ENCODE measurements around the gene ARID3C. TPM values are rescaled to one million over a fixed set of nuclear protein-coding genes. Genes with fewer than 3 reads are reported as not detected.

The ARID3C gene
- polyA plus RNA-seq, 2 donors = not detected

DNA sequence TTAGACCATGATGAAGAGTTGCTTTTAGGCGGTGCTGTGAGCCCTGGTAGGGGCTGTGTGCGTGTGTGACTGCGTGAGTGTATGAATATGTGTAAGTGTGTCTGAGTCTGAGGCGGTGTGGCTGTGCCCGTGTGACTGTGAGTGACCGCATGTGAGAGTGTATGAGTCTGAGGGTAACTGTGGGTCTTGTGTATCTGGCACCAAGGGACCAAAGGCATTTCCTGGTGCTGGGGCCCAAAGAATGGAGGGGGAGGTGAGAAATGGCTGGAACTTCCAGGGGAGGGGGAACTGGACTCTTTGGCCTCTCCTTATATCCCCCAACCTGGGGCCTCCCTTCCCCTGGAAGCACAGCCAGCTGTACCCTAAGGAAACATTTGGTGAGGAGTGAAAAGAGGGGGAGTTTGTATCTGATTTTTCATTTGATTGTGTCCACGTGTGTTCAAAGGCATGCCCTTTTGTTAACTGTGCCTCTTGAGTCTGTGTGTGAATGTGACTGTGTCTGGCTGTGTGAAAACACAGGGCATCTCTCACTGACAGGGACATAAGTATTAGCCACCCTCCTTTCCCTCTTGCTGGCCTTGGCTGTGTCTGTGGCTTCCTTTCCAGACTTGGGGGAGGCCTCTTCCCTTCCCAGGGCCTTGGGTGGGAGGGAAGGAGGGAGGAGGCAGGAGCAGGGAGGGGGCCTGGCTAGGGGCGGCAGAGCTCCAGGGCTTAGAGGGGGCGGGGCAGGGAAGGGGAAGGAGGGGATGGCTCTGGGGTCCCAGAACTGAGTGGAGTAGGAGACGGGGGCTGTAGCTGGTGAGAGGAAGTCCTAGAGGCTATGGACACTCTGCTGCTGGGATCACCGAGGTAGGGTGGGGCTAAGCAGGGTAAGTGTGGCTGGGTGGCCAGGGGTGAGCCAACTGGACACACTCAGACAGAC lies 24.5 kb upstream of the ARID3C start:
- H3K27me3 ChIP-seq (ENCODE audit: control insufficient read depth in 1 of 2, insufficient read depth in 2 of 2, low read length in 2 of 2) = no peaks in the 10 kb centered on the region
- no peaks in the 10 kb centered on the region for H3K9me3 ChIP-seq (ENCODE audit: control insufficient read depth in 2 of 2, insufficient read depth in 1 of 2, low read depth in 1 of 2, low read length in 1 of 2)
- WGBS, 2 donors = 52 to 57% methylated on average over 11 of the region's 11 CpGs
- peaks cover 0 to 29% of the 10 kb centered on the region in 2 donors for H3K4me1 ChIP-seq (ENCODE audit: control insufficient read depth in 2 of 2, insufficient read depth in 2 of 2, low read length in 1 of 2)
- peaks cover 0 to 14% of the 10 kb centered on the region in 2 donors for H3K36me3 ChIP-seq (ENCODE audit: control insufficient read depth in 2 of 2, insufficient read depth in 2 of 2, low read length in 1 of 2)
- H3K27ac ChIP-seq (ENCODE audit: low read depth in 2 of 2, low read length in 1 of 2) = peak overlapping the region; percentile 20 to 43
- H3K4me3 ChIP-seq (ENCODE audit: low read depth in 1 of 2, low read length in 2 of 2) = no peak overlapping the region

DNA sequence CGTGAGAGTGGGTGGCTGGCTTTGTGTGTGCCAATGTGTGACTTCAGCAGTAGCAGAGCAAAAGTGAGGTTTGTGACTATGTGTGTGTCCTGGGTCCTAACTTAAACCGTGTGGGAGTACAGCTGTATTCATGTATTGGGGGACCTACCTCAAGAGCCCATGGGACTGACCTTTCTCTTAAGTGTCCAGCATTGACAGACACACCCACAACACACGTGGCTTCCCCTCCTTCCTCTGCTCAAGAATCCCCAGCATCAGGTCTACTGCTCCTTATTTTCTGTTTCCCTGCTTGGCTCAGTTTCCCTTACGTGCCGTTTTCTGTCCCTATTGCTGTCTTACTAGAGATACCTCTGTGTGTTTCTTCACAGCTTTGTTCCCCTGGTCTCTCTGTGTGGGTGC lies 23.7 kb upstream of the ARID3C start:
- Histone ChIP-seq H3K4me3 (ENCODE audit: low read depth in 1 of 2, low read length in 2 of 2) (peak overlapping the region; percentile 25 to 34), H3K36me3 (ENCODE audit: control insufficient read depth in 2 of 2, insufficient read depth in 2 of 2, low read length in 1 of 2) (peaks cover 0 to 16% of the 10 kb centered on the region in 2 donors), H3K4me1 (ENCODE audit: control insufficient read depth in 2 of 2, insufficient read depth in 2 of 2, low read length in 1 of 2) (peaks cover 3 to 35% of the 10 kb centered on the region in 2 donors), H3K27ac (ENCODE audit: low read depth in 2 of 2, low read length in 1 of 2) (peak overlapping the region; percentile 74 to 81), H3K9me3 (ENCODE audit: control insufficient read depth in 2 of 2, insufficient read depth in 1 of 2, low read depth in 1 of 2, low read length in 1 of 2) (no peaks in the 10 kb centered on the region), H3K27me3 (ENCODE audit: control insufficient read depth in 1 of 2, insufficient read depth in 2 of 2, low read length in 2 of 2) (no peaks in the 10 kb centered on the region)
- 25 to 39% methylated on average over 5 of the region's 5 CpGs for WGBS, 2 donors

DNA sequence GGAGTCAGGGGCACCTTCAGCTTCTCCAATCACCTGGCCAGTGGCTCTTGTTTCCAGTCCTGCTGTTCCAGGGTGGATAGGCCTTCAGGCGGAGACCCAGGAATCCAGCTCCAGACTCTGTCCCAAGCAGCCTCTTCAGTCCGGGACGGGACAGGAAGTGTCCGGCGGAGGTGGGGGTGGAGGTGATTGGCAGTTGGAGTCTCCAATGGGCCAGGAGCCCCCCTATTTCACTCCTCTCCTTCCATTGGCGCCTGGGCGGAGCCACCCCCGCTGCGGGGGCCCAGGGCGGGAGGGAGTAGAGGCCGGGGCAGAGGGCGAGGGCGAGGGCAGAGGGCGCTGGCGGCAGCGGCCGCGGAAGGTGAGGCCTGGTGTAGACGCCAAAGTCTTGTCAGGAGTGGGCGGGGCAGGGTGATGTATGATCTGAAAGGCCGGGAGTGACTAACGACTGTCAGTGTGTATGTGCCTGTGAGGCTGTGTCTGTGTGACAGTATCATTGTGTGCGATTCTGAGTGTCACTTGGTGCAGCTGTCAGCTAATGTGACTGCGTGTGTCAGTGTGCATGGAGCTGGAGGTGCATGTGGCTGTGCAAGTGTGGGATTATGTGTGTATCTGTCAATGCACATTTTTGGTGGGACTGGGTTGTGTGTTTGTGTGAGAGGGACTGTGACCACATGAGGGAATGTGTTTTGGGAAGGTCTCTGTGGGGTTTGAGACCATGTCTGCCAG lies 23.2 kb upstream of the ARID3C start, which contains the start of gene IL11RA:
TSS of gene IL11RA (plus strand) at position 310 of the 726 bp plus-strand sequence. CDS start 3,033 bp downstream, outside the sequence.
- peak within 1 kb of the TSS; percentile 25 to 34 for H3K4me3 ChIP-seq (ENCODE audit: low read depth in 1 of 2, low read length in 2 of 2)
- peaks cover 0 to 16% of the 10 kb centered on the region in 2 donors for H3K36me3 ChIP-seq (ENCODE audit: control insufficient read depth in 2 of 2, insufficient read depth in 2 of 2, low read length in 1 of 2)
- 11 to 14% methylated on average over 23 to 24 of the region's 24 CpGs for WGBS, 2 donors
- H3K27me3 ChIP-seq (ENCODE audit: control insufficient read depth in 1 of 2, insufficient read depth in 2 of 2, low read length in 2 of 2) = no peaks in the 10 kb centered on the region
- H3K9me3 ChIP-seq (ENCODE audit: control insufficient read depth in 2 of 2, insufficient read depth in 1 of 2, low read depth in 1 of 2, low read length in 1 of 2) = no peaks in the 10 kb centered on the region
- H3K27ac ChIP-seq (ENCODE audit: low read depth in 2 of 2, low read length in 1 of 2) = peak within 1 kb of the TSS; percentile 74 to 81
- H3K4me1 ChIP-seq (ENCODE audit: control insufficient read depth in 2 of 2, insufficient read depth in 2 of 2, low read length in 1 of 2) = peaks cover 7 to 41% of the 10 kb centered on the region in 2 donors

DNA sequence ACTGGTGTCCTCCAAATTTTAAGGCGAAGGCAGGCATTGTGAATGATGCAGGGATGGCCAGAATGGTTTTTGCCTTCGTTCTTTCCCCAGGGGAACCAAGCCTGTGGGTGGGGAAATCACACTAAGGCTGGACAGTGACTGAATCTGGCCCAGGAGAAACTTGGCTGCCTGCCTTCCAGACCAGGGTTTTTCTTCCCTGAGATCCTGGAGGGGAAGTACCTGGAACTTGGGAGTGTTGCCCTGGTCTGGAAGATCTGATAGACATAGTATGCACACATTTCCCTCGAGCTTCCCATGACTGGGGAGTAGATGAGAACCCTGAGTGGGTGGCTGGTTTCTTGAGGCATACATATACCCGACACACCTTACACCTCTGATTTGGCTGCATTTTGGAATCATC lies 22.5 kb upstream of the ARID3C start:
- Histone ChIP-seq H3K4me3 (ENCODE audit: low read depth in 1 of 2, low read length in 2 of 2) (no peak overlapping the region), H3K36me3 (ENCODE audit: control insufficient read depth in 2 of 2, insufficient read depth in 2 of 2, low read length in 1 of 2) (peaks cover 0 to 16% of the 10 kb centered on the region in 2 donors), H3K27me3 (ENCODE audit: control insufficient read depth in 1 of 2, insufficient read depth in 2 of 2, low read length in 2 of 2) (no peaks in the 10 kb centered on the region), H3K4me1 (ENCODE audit: control insufficient read depth in 2 of 2, insufficient read depth in 2 of 2, low read length in 1 of 2) (peaks cover 10 to 38% of the 10 kb centered on the region in 2 donors), H3K27ac (ENCODE audit: low read depth in 2 of 2, low read length in 1 of 2) (peak overlapping the region; percentile 74 to 81), H3K9me3 (ENCODE audit: control insufficient read depth in 2 of 2, insufficient read depth in 1 of 2, low read depth in 1 of 2, low read length in 1 of 2) (no peaks in the 10 kb centered on the region)
- 34 to 52% methylated on average over 4 of the region's 4 CpGs for WGBS, 2 donors

DNA sequence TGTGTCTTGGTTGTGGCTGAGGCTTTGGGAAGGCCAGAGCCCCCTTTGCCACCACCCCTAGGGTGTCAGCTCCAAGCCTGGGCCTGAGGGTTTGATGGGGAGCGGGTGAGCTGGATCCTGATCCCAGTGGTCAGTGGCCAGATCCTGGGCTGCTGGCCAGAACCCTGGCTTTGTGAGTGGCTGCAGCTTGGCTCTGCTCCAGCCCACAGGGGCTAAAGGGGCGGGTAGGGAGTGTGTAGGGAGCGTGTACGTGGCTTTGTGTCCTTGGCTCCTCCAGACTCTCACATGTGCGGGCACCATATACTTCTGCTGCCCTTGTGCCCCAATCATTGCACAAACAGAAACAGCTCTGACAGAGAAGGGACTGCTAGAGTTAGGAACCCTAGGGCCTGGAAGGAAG lies 21.9 kb upstream of the ARID3C start:
- no peaks in the 10 kb centered on the region for H3K27me3 ChIP-seq (ENCODE audit: control insufficient read depth in 1 of 2, insufficient read depth in 2 of 2, low read length in 2 of 2)
- H3K4me3 ChIP-seq (ENCODE audit: low read depth in 1 of 2, low read length in 2 of 2) = no peak overlapping the region
- H3K27ac ChIP-seq (ENCODE audit: low read depth in 2 of 2, low read length in 1 of 2) = peak overlapping the region; percentile 74 to 81
- peaks cover 10 to 40% of the 10 kb centered on the region in 2 donors for H3K4me1 ChIP-seq (ENCODE audit: control insufficient read depth in 2 of 2, insufficient read depth in 2 of 2, low read length in 1 of 2)
- peaks cover 0 to 16% of the 10 kb centered on the region in 2 donors for H3K36me3 ChIP-seq (ENCODE audit: control insufficient read depth in 2 of 2, insufficient read depth in 2 of 2, low read length in 1 of 2)
- H3K9me3 ChIP-seq (ENCODE audit: control insufficient read depth in 2 of 2, insufficient read depth in 1 of 2, low read depth in 1 of 2, low read length in 1 of 2) = no peaks in the 10 kb centered on the region
- 63% methylated on average over 5 of the region's 5 CpGs for WGBS, 2 donors

DNA sequence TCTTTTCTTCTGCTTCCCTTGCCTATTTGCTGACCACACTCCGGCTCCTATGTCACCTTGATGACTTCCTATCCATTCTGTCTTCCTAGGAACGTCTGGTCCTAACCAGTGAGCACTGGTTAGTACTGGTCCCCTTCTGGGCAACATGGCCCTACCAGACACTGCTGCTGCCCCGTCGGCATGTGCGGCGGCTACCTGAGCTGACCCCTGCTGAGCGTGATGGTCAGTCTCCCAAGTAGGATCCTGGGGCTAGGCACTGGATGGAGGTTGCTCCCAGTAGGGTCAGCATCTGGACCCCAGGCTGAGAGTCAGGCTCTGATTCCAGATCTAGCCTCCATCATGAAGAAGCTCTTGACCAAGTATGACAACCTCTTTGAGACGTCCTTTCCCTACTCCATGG lies 19.8 kb upstream of the ARID3C start:
- no peaks in the 10 kb centered on the region for H3K9me3 ChIP-seq (ENCODE audit: control insufficient read depth in 2 of 2, insufficient read depth in 1 of 2, low read depth in 1 of 2, low read length in 1 of 2)
- no peaks in the 10 kb centered on the region for H3K27me3 ChIP-seq (ENCODE audit: control insufficient read depth in 1 of 2, insufficient read depth in 2 of 2, low read length in 2 of 2)
- peaks cover 11 to 27% of the 10 kb centered on the region in 2 donors for H3K4me1 ChIP-seq (ENCODE audit: control insufficient read depth in 2 of 2, insufficient read depth in 2 of 2, low read length in 1 of 2)
- H3K36me3 ChIP-seq (ENCODE audit: control insufficient read depth in 2 of 2, insufficient read depth in 2 of 2, low read length in 1 of 2) = peaks cover 0 to 16% of the 10 kb centered on the region in 2 donors
- H3K4me3 ChIP-seq (ENCODE audit: low read depth in 1 of 2, low read length in 2 of 2) = no peak overlapping the region
- H3K27ac ChIP-seq (ENCODE audit: low read depth in 2 of 2, low read length in 1 of 2) = no peak overlapping the region
- WGBS, 2 donors = 93 to 95% methylated on average over 8 of the region's 8 CpGs

DNA sequence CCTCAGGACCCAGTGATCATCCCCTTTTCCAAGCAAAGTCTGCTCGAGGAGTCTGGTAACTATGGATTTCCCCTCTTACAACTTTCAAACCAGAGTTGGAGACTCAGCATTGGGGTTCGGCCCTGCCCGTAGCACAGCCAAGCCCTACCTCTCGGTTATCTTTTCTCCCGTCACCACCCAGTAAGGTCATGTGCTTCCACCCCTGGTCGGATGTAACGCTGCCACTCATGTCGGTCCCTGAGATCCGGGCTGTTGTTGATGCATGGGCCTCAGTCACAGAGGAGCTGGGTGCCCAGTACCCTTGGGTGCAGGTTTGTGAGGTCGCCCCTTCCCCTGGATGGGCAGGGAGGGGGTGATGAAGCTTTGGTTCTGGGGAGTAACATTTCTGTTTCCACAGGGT lies 18.8 kb upstream of the ARID3C start:
- peaks cover 12 to 20% of the 10 kb centered on the region in 2 donors for H3K4me1 ChIP-seq (ENCODE audit: control insufficient read depth in 2 of 2, insufficient read depth in 2 of 2, low read length in 1 of 2)
- WGBS, 2 donors = 42 to 61% methylated on average over 10 of the region's 10 CpGs
- peak overlapping the region in 1 of 2 donors; percentile 24 for H3K27ac ChIP-seq (ENCODE audit: low read depth in 2 of 2, low read length in 1 of 2)
- no peaks in the 10 kb centered on the region for H3K9me3 ChIP-seq (ENCODE audit: control insufficient read depth in 2 of 2, insufficient read depth in 1 of 2, low read depth in 1 of 2, low read length in 1 of 2)
- H3K4me3 ChIP-seq (ENCODE audit: low read depth in 1 of 2, low read length in 2 of 2) = peak overlapping the region; percentile 72 to 80
- no peaks in the 10 kb centered on the region for H3K27me3 ChIP-seq (ENCODE audit: control insufficient read depth in 1 of 2, insufficient read depth in 2 of 2, low read length in 2 of 2)
- peaks cover 0 to 16% of the 10 kb centered on the region in 2 donors for H3K36me3 ChIP-seq (ENCODE audit: control insufficient read depth in 2 of 2, insufficient read depth in 2 of 2, low read length in 1 of 2)

DNA sequence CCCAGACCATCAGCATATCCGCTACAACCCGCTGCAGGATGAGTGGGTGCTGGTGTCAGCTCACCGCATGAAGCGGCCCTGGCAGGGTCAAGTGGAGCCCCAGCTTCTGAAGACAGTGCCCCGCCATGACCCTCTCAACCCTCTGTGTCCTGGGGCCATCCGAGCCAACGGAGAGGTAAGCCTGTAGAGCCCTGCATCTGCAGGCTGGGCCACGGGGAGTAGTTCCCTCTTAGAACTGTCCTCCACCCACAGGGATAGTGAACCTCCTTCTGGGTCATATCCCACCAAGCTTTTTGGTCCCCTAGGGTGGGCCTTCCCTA lies 18.2 kb upstream of the ARID3C start:
- peaks cover 12 to 16% of the 10 kb centered on the region in 2 donors for H3K4me1 ChIP-seq (ENCODE audit: control insufficient read depth in 2 of 2, insufficient read depth in 2 of 2, low read length in 1 of 2)
- no peaks in the 10 kb centered on the region for H3K9me3 ChIP-seq (ENCODE audit: control insufficient read depth in 2 of 2, insufficient read depth in 1 of 2, low read depth in 1 of 2, low read length in 1 of 2)
- WGBS, 2 donors = 3 to 5% methylated on average over 8 of the region's 8 CpGs
- peak overlapping the region; percentile 81 to 86 for H3K27ac ChIP-seq (ENCODE audit: low read depth in 2 of 2, low read length in 1 of 2)
- no peaks in the 10 kb centered on the region for H3K27me3 ChIP-seq (ENCODE audit: control insufficient read depth in 1 of 2, insufficient read depth in 2 of 2, low read length in 2 of 2)
- H3K4me3 ChIP-seq (ENCODE audit: low read depth in 1 of 2, low read length in 2 of 2) = peak overlapping the region; percentile 72 to 80
- peaks cover 0 to 16% of the 10 kb centered on the region in 2 donors for H3K36me3 ChIP-seq (ENCODE audit: control insufficient read depth in 2 of 2, insufficient read depth in 2 of 2, low read length in 1 of 2)

DNA sequence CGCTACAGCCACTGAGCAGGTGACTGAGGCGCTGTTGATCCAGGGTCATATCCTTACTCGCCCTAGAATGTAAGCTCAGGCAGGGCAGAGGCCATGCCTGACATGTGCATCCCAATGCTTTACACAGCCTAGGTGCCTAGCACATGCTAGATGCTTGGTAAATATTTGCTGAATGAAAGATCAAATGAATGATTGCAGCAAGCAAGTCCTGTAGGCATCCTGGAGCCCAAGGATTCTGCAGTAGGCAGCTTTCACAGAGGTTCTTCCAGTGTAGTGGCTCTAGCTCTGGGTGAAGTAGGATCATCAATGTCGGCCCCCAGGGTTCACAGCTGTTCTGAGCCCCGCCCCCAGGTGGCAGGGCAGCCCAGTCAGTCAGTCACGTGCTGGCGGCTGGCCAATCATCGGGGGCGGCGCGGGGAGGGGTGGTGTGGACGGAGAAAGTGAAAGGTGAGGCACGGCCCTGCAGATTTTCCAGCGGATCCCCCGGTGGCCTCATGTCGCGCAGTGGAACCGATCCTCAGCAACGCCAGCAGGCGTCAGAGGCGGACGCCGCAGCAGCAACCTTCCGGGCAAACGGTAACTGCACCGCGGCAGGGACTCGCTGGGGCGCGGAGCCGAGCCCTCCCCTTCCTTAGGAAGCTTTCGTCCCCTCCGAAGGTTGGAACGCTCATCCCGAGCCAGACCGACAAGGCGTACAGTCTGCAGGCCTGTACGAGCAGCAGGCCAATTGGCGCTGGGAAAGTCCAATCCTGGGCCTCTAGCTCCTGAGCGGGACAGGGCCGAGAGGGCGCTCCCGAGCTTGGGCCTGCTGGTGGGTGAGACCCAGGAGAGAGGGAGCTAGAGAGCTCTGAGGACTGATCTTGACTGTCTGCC lies 17.6 kb upstream of the ARID3C start, which contains the start of gene GALT:
TSS of gene GALT (plus strand) at position 465 of the 873 bp plus-strand sequence. CDS start at position 495, 30 bp downstream.
- Histone ChIP-seq H3K4me1 (ENCODE audit: control insufficient read depth in 2 of 2, insufficient read depth in 2 of 2, low read length in 1 of 2) (peaks cover 12 to 16% of the 10 kb centered on the region in 2 donors), H3K36me3 (ENCODE audit: control insufficient read depth in 2 of 2, insufficient read depth in 2 of 2, low read length in 1 of 2) (peaks cover 0 to 16% of the 10 kb centered on the region in 2 donors), H3K27me3 (ENCODE audit: control insufficient read depth in 1 of 2, insufficient read depth in 2 of 2, low read length in 2 of 2) (no peaks in the 10 kb centered on the region), H3K27ac (ENCODE audit: low read depth in 2 of 2, low read length in 1 of 2) (peak within 1 kb of the TSS; percentile 81 to 86), H3K4me3 (ENCODE audit: low read depth in 1 of 2, low read length in 2 of 2) (peak within 1 kb of the TSS; percentile 72 to 80), H3K9me3 (ENCODE audit: control insufficient read depth in 2 of 2, insufficient read depth in 1 of 2, low read depth in 1 of 2, low read length in 1 of 2) (no peaks in the 10 kb centered on the region)
- WGBS, 2 donors = 5% methylated on average over 43 of the region's 43 CpGs

Measured in esophagus (tissue), 2 donors.